Vagina (tissue), 2 donors: ENCODE data around the gene CADM2.

Source experiments
- POLR2A ChIP-seq, 2 donors: fragments of 450-650 bp; IDR thresholded peaks; one replicate each; pipeline ENCODE4 v1.6.1; 2017; ENCODE audit warnings: antibody characterized with exemption in 2 of 2, mild to moderate bottlenecking in 2 of 2, moderate library complexity in 2 of 2
- TF ChIP-seq, protein P1 (sequence below), 3 experiments: fragments of 450-650 bp in 2 of 3; fragments of 200-600 bp in 1 of 3; sonication (generic) in 1 of 3; IDR thresholded peaks; one replicate each; pipeline ENCODE4 v1.5.1; 2017 to 2019; ENCODE audit warnings: antibody characterized with exemption in 3 of 3, mild to moderate bottlenecking in 2 of 3, moderate library complexity in 2 of 3

DNA sequence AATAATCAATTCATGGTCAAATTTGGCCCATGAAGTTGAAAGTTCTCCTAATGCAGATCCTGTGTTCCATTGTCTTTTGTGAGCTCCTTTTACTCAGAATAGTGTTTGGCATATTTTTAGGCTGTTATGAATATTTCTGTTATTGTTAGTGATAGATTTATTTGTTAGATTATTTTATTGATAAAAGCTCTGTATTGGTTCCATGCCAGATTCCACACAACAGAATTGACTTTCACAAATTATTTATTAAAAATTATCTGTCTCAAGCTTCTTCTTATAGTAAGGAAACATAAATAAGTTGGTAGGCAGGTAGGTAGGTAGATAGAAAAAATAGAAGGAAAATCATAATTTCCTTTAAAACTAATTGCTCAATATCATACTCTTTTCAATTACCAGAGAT lies 557.4 kb downstream of the CADM2 start:
- TF ChIP-seq POLR2A (IDR thresholded peaks at IDR 0.05): no peak
- TF ChIP-seq, protein P1, sequence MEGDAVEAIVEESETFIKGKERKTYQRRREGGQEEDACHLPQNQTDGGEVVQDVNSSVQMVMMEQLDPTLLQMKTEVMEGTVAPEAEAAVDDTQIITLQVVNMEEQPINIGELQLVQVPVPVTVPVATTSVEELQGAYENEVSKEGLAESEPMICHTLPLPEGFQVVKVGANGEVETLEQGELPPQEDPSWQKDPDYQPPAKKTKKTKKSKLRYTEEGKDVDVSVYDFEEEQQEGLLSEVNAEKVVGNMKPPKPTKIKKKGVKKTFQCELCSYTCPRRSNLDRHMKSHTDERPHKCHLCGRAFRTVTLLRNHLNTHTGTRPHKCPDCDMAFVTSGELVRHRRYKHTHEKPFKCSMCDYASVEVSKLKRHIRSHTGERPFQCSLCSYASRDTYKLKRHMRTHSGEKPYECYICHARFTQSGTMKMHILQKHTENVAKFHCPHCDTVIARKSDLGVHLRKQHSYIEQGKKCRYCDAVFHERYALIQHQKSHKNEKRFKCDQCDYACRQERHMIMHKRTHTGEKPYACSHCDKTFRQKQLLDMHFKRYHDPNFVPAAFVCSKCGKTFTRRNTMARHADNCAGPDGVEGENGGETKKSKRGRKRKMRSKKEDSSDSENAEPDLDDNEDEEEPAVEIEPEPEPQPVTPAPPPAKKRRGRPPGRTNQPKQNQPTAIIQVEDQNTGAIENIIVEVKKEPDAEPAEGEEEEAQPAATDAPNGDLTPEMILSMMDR (IDR thresholded peaks at IDR 0.05): no peak
